NOMO-1 treated with dmso at 0.1 percent for 144 hours (cell line): ENCODE results near the gene THBD.

Experiments
- DNase-seq: peaks from one replicate; lab custom pipeline; 2025; ENCODE audit not compliant: unreplicated experiment; lab: John Stamatoyannopoulos, UW

THBD gene

GRCh38 chr20:23063581-23063980, 14.1 kb upstream of the THBD start:
- DNase-seq, result no peak

DNA sequence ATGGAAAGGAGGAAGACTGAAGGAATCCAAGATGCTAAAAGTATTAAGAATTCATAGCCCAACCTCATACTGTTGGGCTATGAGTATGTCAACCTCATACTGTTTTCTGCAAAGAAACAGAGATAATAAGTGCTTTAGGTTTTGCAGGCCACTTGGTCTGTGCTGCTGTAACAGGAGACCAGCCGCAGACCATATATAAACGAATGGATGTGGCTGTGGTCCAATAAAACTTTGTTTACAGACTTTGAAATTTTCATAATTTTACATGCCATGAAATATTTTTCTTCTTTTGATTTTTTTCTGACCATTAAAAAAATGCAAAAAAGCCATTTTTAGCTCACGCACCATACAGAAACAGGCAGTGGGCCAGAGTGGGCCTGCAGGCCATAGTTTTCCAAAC, 13.7 kb upstream of the THBD start:
- DNase-seq, result no peak

GRCh38 chr20:23062632-23063031, 13.2 kb upstream of the THBD start:
- DNase-seq, result no peak

GRCh38 chr20:23061734-23062561, 12.5 kb upstream of the THBD start:
- no peak for DNase-seq

DNA sequence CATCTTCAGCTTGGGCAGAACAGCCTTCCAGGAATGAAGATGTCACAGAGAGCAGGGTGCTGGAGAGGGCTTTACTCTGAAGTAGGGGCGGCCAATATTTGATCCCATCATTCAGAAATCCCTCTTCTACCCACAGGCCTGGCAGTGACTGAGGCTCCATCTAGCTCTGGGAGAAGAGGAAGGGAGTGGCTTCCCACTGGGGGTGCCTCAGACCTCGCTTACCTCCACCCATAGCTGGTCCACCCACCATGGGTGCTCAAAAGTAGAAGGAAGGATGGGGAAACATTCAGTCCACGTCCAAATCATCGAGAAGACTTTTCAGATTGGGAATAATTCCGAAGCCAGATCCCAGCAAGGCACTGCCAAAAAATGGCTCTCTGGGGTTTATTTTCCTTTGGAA, 11.8 kb upstream of the THBD start:
- DNase-seq, result no peak

- DNase-seq, result no peak
Observed at GRCh38 chr20:23060629-23061028, 11.2 kb upstream of the THBD start.

DNA sequence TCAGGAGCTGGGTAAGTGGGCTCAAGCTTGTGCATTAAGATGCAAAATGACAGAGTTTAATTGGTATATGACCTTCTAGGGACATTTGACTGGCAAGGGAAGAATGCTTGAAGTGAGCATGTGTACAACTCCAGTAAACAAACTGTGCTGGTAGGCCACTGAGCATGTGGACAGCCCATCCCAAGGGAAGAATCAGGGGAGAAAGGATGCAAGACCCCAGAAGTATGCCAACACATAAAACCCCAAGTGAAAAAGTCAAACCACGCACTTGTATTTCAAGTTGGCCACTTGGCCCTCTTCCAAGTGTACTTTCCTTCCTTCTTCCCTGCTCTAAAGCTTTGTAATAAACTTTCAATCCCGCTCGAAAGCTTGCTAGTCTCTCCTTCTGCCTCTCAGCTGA, 10.4 kb upstream of the THBD start:
- DNase-seq, result no peak

- no peak for DNase-seq
Observed at GRCh38 chr20:23059001-23059400, 9.5 kb upstream of the THBD start.

- no peak for DNase-seq
Observed at GRCh38 chr20:23058240-23058639, 8.8 kb upstream of the THBD start.

GRCh38 chr20:23052904-23053303, 3.4 kb upstream of the THBD start:
- DNase-seq, result no peak

DNA sequence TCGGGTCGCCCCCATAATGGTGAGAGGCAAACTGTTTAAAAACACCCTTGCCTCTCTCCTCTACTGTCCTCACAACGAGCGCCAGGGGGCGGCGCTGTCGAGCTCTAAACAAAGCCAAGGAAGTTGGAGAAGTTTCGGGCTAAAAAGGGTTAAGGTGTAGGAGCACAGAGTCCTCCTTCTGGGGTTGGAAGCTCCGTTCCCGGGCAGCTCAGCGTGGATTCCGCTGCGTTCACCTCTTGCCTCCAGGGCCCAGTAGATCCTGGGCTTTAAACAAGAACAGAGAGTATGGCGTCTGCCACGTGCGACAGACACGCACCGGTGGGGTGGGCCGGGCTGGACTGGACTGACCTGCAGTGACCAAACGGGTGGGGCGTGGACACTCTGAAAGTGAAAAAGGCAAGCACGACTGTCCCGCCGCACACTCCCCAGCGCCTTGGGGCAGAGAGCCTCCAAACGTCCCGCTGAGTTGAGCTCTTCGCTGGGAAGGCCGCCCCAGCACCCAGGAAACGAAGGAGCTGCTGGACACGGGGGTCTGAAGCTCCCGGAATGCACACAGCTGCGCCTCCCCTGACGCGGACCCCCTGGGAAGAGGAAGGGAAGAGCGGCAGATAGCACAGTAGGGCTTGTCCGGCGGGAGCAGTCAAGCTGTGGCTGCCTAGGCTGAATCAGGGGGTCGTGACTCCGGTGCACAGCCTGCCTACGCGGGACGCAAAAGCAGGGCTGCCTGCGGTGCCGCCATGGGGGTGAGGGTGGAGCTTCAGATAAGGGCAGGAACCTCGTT, 1.6 kb upstream of the THBD start:
- DNase-seq, result peak; percentile 94

DNA sequence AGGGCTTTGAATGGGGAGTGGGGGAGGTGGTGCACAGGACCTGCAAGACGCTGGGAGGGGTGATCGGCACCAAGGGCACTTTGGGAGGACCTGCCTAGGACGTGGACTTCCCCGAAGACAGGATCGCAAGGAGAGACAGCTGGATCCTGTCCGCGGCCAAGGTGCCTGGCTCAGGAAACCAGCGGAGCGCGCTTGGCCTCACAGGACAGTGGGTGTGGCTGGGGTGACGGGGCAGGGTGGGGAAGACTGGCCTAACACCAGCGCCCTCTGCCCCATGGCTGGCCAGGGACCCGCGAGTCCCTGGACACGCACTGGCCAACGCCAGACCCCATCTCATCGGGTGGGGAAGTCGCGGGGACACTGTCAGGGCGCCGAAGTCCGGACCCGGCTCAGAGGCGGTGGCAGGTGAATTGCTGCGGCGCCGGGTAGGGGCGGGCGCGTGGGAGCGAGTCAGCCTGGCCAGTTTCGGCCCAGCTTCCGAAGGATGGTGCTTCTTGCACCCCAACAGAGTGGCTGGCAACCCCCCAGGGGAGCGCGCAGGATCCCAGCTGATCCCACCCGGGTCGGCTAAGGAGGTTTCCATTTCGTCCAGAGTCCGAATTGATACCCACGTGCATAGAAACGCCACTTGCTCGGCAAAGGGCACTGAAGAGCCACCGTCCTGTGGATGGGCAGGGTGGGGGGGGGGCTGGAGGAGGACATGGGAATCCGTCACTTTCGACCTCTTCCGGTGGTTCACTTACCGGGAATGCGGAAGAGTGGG, 785 bp upstream of the THBD start:
- no peak for DNase-seq

DNA sequence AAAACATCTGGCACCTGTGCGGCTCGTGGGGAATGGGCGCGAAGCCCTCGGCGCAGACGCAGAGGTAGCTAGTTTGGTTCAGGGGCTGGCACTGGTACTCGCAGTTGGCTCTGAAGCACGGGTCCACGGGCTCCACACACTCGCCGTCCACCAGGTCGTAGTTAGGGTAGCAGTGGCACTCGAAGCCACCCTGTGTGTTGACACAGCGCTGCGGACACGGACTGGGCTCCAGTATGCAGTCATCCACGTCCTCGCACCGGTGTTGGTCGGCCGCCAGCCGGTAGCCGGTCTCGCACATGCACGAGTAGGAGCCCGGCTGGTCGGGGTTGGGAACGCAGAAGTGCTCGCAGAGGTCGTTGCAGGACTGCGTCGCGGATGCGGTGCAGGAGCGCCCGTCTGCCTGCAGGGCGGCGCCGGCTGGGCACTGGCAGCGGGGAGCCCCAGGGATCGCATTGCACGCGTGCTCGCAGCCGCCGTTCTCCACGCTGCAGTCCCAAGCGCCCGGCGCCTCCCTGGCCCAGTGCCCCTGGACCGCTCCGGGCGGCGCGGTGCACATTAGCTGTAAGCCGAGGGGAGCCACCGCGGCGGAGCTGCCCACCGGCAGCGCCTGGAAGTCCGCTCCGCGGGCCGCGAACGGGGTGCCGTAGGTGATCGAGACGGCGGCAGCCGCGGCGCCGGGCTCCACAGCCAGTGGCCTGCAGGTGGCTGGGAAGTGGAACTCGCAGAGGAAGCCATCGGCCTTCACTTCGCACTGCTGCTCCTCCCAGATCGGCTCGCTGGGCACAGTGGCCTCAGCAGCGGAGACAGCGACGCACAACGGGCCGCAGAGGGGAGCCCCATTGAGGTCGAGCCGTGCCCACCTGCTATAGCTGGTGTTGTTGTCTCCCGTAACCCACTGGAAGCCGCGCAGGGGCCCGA, 930 bp downstream of the THBD start:
- DNase-seq, result peak; percentile 84

- peak; percentile 11 for DNase-seq
Observed at GRCh38 chr20:23047738-23048214, 1.7 kb downstream of the THBD start.

GRCh38 chr20:23047001-23047737, 2.3 kb downstream of the THBD start:
- no peak for DNase-seq

DNA sequence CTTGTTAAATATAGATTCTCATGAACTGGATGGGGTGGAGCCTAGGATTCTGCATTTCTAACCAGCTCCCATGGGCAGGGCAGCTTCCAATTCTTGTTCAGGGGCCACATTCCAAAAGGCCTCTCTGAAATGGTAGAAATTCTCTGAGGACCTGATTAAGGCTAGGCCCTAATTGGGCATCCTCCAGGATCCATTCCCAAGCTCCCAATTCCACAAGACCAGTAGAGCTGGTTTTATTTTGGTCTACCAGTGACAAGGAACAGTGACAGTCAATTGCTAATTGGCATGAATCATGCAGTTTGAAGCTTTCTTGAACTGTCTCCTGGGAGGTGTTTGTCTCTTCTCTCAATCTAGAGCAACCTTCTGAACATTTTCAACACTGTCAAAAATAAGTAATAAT, 3.0 kb downstream of the THBD start:
- DNase-seq, result no peak

DNA sequence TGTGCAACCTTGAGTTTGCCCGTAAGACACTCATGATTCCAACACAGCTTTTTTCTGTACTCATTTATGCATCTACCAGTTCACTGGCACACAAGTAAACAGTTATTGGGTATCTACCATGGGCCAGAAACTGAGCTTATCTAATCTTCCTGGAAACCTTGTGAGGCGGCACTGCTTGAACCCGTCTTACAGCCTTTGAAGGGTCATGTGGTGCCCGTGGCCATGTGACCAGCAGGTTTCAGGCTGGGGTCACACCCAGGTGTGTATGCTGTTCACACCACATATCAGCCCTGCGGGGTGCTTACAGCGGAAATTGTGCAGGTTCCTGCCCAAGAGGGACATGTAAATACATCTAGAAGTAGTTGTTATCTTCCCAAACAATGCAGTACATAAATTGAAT, 6.1 kb downstream of the THBD start:
- no peak for DNase-seq

DNA sequence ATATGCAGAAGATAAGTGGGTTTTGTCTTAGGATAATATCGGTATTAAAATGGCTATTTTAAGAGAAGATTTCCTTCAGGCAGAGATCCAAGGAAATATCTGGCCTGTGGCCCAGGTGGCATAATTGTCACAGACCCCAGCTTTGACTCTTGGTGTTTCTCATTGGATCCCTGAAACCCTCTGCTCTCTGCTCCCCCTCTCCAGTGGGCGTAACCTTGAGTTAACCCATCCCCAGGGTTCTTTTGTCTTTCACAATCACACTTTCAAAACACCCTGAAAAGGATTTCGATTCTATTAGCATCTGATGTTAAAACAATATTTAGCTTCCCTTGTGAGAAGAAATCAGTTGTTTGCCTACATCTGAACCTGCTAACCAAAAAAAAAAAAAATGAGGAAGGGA, 7.2 kb downstream of the THBD start:
- DNase-seq, result no peak

DNA sequence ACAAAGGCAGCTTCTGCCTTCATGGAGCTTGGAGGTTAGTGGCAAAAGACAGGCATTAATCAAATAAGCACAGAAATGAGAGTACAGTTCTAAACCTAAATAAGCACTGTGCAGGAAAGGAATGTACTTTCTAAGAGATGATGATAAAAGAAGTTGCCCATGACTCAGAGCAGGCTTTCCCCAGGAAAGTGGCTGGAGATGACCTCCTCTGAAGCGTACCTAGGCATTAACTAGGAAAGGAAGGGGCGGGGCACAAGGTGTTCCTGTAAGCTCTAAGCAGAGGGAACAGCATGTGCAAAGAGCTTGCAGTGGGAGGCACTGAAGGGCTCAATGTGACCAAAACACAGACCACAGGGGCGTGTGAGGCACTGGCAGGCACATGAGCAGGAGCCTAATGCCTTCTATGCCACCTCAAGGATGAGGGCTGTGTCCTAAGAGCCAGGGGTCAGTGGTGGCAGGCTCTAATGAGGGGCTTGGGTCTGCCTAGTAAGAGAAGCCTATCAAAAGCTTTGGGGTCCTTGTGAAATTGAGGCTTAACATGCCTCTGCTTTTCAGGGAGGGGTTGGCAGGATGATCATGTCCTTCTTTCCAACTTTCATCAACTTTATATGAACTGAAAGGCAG, 9.5 kb downstream of the THBD start:
- no peak for DNase-seq
